SIG-M5 (cell line): ENCODE results near the gene MYH6.
"Not testable (repeated sequence)": the region's sequence is repeated elsewhere in the genome, so short reads cannot be mapped to it uniquely, and the experiment has no call there.

Source experiments
- DNase-seq: peaks from one replicate; lab custom pipeline; 2025; lab: John Stamatoyannopoulos, UW

MYH6 gene

GRCh38 chr14:23392613-23393012 lies 15.5 kb downstream of the MYH6 start:
- DNase-seq = no peak

DNA sequence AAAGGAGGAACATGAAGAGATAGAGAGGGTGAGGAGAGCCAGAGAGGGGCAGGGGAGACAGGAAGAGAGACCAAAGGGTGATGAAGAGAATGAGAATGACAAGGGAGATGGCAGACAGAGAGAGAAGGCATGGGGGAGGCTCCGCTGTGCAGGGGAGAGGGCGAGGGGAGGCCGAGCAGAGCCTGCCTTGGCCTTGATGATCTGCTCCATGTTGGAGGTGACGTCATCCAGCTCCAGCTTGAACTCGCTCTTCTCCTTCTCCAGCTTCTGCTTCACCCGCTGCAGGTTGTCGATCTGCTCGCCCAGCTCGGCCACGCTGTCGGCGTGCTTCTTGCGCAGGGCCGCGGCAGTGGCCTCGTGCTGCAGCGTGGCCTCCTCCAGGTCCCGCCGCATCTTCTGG lies 18.2 kb downstream of the MYH6 start:
- DNase-seq = not testable (repeated sequence)

- no peak for DNase-seq
Observed at GRCh38 chr14:23389396-23389795, 18.7 kb downstream of the MYH6 start.

GRCh38 chr14:23388996-23389395 lies 19.1 kb downstream of the MYH6 start:
- DNase-seq = no peak

DNA sequence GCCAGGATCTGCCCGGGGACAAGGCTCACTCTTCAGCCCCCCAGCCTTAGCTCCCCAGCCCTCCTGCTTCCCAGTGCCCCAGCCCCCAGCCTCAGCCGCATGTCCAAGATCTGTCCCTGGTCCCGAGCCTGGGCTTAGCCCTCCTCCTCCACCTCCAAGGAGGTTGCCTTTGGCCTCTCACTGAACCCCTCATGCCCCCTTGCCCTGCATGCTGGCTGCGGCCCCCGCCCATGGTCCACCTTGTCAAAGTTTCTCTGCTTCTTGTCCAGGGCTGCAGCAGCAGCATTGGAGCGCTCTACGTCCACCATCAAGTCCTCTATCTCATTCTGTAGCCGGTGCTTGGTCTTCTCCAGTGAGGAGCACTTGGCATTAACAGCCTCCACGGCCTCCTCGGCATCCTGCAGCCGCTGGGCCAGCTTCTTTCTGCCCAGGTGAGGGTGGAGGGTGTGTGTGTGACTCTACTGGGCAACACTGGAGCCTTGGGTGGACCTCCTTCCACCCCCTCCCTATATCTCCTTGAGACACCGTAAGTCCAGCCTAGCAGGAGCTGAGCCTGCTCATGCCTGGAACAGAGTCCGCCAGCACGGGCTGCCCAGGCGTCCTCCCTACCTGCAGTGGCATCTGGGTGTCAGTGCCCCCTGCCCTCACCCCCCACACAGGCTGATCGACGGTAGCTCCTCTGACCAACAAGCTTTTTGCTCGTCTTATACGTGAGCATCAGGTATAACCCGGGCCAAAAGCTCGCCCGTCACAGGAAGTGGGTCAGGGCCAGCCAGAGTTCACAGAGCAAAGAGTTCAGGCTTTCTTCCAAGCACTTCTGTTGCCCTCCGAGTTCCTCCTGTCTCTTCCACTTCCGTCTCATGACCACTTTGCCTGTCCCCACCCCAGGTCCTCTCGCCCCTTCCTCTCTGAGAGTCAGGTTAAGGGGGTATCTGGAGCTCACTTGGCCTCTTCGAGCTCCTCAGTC lies 19.9 kb downstream of the MYH6 start:
- DNase-seq = no peak

- DNase-seq = no peak
Observed at GRCh38 chr14:23386999-23387398, 21.1 kb downstream of the MYH6 start.

DNA sequence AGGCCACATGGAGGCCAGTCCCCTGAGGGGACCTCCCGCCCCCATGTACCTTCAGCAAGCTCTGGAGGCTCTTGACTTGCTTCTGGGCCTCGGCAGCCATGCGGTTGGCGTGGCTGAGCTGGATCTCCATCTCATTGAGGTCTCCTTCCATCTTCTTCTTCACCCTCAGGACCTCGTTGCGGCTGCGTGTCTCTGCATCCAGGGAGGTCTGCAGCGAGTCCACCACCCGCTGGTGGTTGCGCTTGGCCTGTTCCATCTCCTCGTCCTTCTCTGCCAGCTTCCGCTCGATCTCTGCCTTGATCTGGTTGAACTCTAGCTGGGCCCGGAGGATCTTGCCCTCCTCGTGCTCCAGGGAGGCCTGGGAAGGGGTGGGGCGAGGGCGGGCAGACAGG lies 21.8 kb downstream of the MYH6 start:
- not testable (repeated sequence) for DNase-seq

DNA sequence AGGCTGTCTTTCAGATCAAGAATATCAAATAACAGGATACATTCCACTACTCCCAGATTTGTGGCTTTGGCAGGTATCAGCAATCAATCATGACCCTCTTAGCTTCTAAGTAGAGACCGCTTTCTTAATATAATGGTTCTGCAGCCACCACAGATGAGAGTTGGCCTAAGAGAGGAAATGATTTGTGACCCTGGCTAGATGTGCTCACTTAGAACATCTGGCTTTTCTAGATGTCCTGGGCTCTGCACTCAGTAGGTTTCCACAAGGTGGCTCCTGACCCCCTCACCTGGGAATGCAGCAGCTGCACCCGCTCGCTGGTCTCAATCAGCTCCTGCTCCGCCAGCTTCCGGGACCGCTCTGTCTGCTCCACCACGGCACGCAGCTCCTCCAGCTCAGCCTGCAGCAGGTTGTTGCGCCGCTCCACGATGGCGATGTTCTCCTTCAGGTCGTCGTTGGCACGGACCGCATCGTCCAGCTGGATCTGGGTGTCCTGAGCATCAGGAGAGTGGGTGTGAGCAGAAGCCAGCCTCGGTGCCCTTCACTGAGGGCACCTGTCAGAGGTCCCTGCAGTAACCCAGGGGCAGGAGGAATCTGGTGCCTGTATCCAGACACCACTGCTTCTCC lies 22.3 kb downstream of the MYH6 start:
- no peak for DNase-seq

DNA sequence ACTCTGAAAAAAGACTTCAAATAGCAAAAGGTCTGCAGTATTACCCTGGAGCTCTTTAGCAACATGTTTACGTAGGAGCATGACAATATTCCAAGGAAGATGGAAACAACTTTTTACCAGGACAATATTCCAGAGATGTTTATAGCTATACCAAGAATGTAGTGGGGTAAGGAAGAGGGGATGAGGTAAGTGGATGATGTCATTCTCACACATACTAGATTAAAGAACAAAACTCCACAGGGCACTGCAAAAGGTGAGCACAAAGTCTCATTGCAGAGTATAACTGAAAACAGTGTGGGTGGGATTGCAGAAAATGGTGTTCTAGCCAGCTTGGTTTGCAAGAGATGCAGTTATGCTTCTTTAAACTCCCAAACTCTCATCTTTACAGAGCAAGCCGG lies 22.8 kb downstream of the MYH6 start:
- DNase-seq = no peak

GRCh38 chr14:23384364-23385080 lies 23.6 kb downstream of the MYH6 start:
- DNase-seq = no peak

GRCh38 chr14:23382731-23383440 lies 25.2 kb downstream of the MYH6 start:
- DNase-seq = no peak

DNA sequence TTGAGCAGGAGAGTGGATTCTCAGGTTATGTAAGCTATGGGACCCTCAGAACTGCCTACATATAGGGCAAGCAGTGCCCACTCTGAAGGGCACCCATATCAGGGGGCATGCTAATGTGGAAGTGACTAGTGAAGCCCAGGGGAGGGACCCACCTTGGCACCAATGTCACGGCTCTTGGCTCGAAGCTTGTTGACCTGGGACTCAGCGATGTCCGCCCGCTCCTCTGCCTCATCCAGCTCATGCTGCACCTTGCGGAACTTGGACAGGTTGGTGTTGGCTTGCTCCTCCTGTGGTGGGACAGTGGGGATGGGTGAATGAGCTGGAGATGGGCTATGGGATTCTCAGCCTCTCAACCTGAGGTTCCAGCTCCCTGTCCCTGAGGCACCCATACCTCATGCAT lies 25.8 kb downstream of the MYH6 start:
- DNase-seq = no peak

GRCh38 chr14:23381871-23382270 lies 26.2 kb downstream of the MYH6 start:
- DNase-seq = no peak

DNA sequence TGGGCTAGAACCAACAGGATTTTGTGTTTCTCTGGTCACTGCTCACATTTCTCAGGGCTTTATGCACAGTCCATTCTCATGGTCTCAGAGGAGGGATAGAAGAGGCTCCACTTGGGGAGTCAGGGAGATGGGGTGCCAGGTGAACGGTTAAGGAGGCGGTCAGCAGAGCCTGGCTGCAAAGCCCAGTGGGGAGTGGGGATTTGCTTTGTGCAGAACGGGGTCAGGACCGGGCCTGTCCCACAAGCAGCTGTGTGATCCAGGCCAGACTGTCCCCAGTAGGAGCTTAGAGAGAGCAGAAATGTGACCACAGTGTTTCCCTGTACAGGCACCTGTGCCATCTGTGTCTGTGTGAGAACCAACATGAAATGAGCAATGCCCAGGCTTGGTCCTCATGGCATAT lies 27.1 kb downstream of the MYH6 start:
- no peak for DNase-seq

GRCh38 chr14:23380197-23380914 lies 27.7 kb downstream of the MYH6 start:
- DNase-seq = no peak

DNA sequence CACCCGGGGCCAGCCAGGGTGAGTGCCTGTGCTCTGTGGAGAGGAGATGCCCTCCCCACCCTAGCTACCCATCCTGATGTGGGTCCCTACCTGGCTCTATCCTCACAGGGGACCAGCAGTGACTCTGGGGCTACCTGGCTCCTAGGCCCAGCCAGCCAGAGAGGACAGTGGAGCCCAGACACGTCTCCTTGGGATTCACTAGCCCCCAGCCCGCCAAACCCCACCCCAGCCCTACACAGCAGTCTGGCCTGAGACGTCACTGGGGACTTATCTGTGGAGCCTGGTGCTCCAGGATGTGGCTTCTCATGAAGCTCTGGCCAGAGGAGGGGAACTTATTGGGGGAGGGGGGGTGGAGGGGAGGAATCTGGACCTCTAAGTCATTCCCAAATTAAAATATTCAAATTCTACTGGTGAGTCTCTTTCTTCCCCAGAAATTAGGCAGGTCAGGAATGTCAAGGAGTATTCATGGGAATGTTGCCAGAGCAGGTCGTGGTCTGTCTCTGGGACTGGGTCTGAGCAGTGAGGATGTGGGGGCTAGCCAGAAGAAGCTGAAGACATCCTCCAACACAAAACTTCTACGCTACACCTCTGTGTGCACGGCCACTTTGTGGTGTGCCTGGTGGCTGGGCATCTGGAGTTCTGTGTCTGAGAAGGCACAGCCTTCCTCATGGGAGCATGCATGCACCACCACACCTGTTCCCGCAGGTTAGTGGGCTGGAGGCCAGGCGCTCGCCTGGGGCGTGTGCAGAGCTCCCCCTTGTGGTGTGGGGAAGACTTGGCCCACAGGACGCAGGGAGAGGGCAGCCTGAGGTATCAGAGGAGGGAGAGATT lies 28.5 kb downstream of the MYH6 start:
- DNase-seq = no peak

GRCh38 chr14:23378612-23379220 lies 29.4 kb downstream of the MYH6 start:
- no peak for DNase-seq

DNA sequence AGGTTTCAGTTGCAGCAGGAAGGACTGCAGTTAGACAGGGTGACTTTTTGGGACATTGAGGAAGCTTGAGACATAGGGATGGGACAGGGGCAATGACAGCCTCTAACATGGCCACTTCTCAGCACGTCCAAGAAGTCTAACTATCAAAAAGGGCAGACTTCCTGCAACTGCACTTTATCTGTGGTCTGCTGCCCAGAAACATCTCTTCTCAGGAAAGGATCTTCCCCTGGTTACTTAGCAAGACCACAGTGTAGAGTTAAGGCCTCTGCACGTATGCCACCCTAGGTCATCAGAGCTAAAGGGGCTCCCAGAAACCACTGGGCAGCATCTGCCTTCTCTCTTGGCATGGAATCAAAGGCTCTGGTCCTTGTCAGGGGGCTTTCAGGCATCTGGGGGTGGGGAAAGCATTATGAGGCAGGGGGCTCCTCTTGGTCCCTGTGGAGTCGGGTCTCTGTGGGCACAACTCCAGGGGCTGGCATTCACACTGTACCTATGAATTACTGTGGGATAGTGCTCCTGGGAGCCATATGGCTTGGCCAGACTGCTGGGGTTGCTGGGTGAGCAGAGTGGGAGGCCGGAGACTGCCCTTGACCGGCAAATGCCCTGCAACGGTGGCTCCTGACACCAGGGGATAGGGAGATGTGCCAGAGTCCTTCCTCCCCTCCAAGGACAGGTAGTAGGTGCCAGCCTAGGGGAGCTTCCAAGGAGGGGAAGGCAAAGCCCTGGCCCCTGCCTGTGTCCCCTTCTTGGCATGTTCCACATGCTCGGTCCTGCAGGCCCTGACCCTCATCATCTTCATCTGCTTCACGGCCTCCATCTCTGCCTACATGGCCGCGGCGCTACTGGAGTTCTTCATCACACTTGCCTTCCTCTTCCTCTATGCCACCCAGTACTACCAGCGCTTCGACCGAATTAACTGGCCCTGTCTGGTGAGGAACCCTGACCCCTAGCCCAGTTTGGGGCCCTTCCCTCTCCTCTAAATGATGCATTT lies 30.2 kb downstream of the MYH6 start:
- DNase-seq = no peak

DNA sequence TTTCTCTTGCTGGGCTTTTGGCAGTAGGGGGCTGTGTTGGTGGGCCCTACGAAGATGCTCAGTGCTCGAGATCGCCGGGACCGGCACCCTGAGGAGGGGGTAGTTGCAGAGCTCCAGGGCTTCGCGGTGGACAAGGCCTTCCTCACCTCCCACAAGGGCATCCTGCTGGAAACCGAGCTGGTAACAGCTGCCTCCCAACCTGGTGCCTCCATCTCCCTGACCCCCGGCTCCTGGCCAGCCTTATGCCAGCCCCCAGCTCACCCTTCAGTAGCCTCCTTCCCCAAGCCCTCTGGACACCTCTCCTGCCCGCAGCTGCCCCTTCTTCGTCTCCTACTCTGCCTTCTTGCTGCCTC lies 30.9 kb downstream of the MYH6 start:
- DNase-seq = no peak
